Keratinocyte (primary cell): Measurements from ENCODE around the gene IPO11. TPM values are rescaled to one million over a fixed set of nuclear protein-coding genes. Genes with fewer than 3 reads are reported as not detected.

Experiments
- DNase-seq: peaks from one replicate; pipeline ENCODE4 v3.0.0-alpha.2; 2011; ENCODE audit warnings: low read depth, missing footprints, low spot score
- FAIRE-seq: peaks from 2 replicates; lab custom pipeline; 2011; peaks lifted over from hg19 to GRCh38; lab: Jason Lieb, UNC
- H2AFZ ChIP-seq: 2 replicates; pipeline ENCODE4 v1.6.0; 2012; ENCODE audit warnings: low read length, control low read depth, inconsistent platforms; ENCODE audit not compliant: control insufficient read depth
- H3K27ac ChIP-seq: 2 replicates; pipeline ENCODE4 v1.5.1; 2011; ENCODE audit warnings: low read length; ENCODE audit not compliant: control insufficient read depth, insufficient read depth
- H3K27me3 ChIP-seq: 3 replicates; pipeline ENCODE4 v1.6.0; 2011; ENCODE audit warnings: low read length; ENCODE audit not compliant: control insufficient read depth, insufficient read depth; ENCODE audit errors: extremely low read depth
- H3K36me3 ChIP-seq, 2 experiments: 2 replicates in 1 of 2; 3 replicates in 1 of 2; pipeline ENCODE4 v1.5.1; 2011; ENCODE audit warnings: low read length in 2 of 2, mild to moderate bottlenecking in 1 of 2; ENCODE audit not compliant: control insufficient read depth in 2 of 2, insufficient read depth in 2 of 2; ENCODE audit errors: extremely low read depth in 1 of 2
- H3K4me1 ChIP-seq: 3 replicates; pipeline ENCODE4 v1.5.1; 2011; ENCODE audit warnings: low read length; ENCODE audit not compliant: control insufficient read depth, insufficient read depth; ENCODE audit errors: extremely low read depth
- H3K4me2 ChIP-seq: 3 replicates; pipeline ENCODE4 v1.6.0; 2011; ENCODE audit warnings: low read depth, low read length; ENCODE audit not compliant: control insufficient read depth, insufficient read depth; ENCODE audit errors: extremely low read depth
- H3K4me3 ChIP-seq, 3 experiments: fragments of 200-600 bp in 1 of 3; sonication (generic) in 1 of 3; 2 replicates in 2 of 3; 3 replicates in 1 of 3; pipeline ENCODE4 v1.5.1; 2011 to 2016; ENCODE audit warnings: low read length in 3 of 3, mild to moderate bottlenecking in 3 of 3, control low read depth in 2 of 3, inconsistent platforms in 1 of 3, low read depth in 1 of 3, mixed read lengths in 1 of 3, mixed run types in 1 of 3, moderate library complexity in 1 of 3; ENCODE audit not compliant: control insufficient read depth in 2 of 3, insufficient read depth in 2 of 3; ENCODE audit errors: extremely low read depth in 1 of 3
- H3K79me2 ChIP-seq: 2 replicates; pipeline ENCODE4 v1.6.0; 2012; ENCODE audit warnings: low read length; ENCODE audit not compliant: control insufficient read depth, insufficient read depth
- H3K9ac ChIP-seq: 3 replicates; pipeline ENCODE4 v1.6.0; 2011; ENCODE audit warnings: low read length; ENCODE audit not compliant: control insufficient read depth, insufficient read depth; ENCODE audit errors: extremely low read depth
- H3K9me1 ChIP-seq: 3 replicates; pipeline ENCODE4 v1.6.0; 2011; ENCODE audit warnings: low read length; ENCODE audit not compliant: control insufficient read depth, insufficient read depth; ENCODE audit errors: extremely low read depth
- H3K9me3 ChIP-seq: 2 replicates; pipeline ENCODE4 v1.5.1; 2012; ENCODE audit warnings: low read depth, low read length; ENCODE audit not compliant: control insufficient read depth
- H4K20me1 ChIP-seq: 3 replicates; pipeline ENCODE4 v1.6.0; 2011; ENCODE audit warnings: low read length; ENCODE audit not compliant: control insufficient read depth, insufficient read depth; ENCODE audit errors: extremely low read depth
- CTCF ChIP-seq, 3 experiments: IDR thresholded peaks in 1 of 3; conservative IDR thresholded peaks in 1 of 3; optimal IDR thresholded peaks in 1 of 3; 2 replicates in 2 of 3; 3 replicates in 1 of 3; pipeline versions ENCODE3 to v1.5.1; 2011; ENCODE audit warnings: low read length in 3 of 3, mild to moderate bottlenecking in 3 of 3, moderate library complexity in 2 of 3, control low read depth in 1 of 3, inconsistent platforms in 1 of 3; ENCODE audit not compliant: insufficient read depth in 2 of 3; ENCODE audit errors: extremely low read depth in 1 of 3
- EZH2 ChIP-seq: IDR thresholded peaks from one replicate; pipeline ENCODE4 v1.6.1; 2012; ENCODE audit warnings: inconsistent platforms, mild to moderate bottlenecking, low read length, moderate library complexity
- dilution Hi-C: fragments of 300-500 bp; cut with MboI; formaldehyde crosslinking; loops from one replicate; pipeline ENCODE4 v1.7.0; 2020; ENCODE audit warnings: low sequenced_read_pairs; ENCODE audit not compliant: extremely low pct_ligation_motif_present
- polyA plus RNA-seq, 5 experiments: library from polyadenylated mRNA; depleted of rRNA in 3 of 5; stranded (reverse) in 3 of 5; stranded (forward) in 1 of 5; unstranded in 1 of 5; fragments of >200 nt; gene quantifications; 1 replicate in 1 of 5; 2 replicates in 3 of 5; 3 replicates in 1 of 5; pipeline versions ENCODE4 v1.2.1 to v1.2.3, GENCODE V29; 2011 to 2012; ENCODE audit warnings: missing spikeins in 2 of 5, low read depth in 1 of 5, low replicate concordance in 1 of 5

The IPO11 gene
- polyA plus RNA-seq, 1 donor (not counting 4 experiments of a cell fraction or from before 2014, with no cell fraction given), result 34.7 TPM

GRCh38 chr5:62473209-62473608 is 60.6 kb downstream of the IPO11 start:
- DNase-seq, result no peak
- no peak overlapping the region for H3K27ac ChIP-seq
- no peak for TF ChIP-seq CTCF (optimal IDR thresholded peaks at IDR 0.05 in 1 of 3, IDR thresholded peaks at IDR 0.05 in 1 of 3, conservative IDR thresholded peaks at IDR 0.05 in 1 of 3; ENCODE audit: extremely low read depth in 1 of 3, insufficient read depth in 2 of 3, low read length in 3 of 3)
- TF ChIP-seq EZH2, result no peak

GRCh38 chr5:62475072-62475471 is 62.5 kb downstream of the IPO11 start:
- Histone ChIP-seq H3K9ac (no peak overlapping the region), H3K27ac (peak overlapping the region; percentile 14), H3K9me1 (no peaks in the 10 kb centered on the region), H3K4me1 (peaks cover 12% of the 10 kb centered on the region), H3K79me2 (no peaks in the 10 kb centered on the region), H3K4me2 (peak overlapping the region; percentile 51), H4K20me1 (no peaks in the 10 kb centered on the region), H3K36me3 (no peaks in the 10 kb centered on the region), H3K27me3 (no peaks in the 10 kb centered on the region), H2AFZ (no peak overlapping the region), H3K4me3 (no peak overlapping the region), H3K9me3 (no peaks in the 10 kb centered on the region)
- no peak for FAIRE-seq
- no peak for DNase-seq
- TF ChIP-seq EZH2 (no peak), CTCF (optimal IDR thresholded peaks at IDR 0.05 in 1 of 3, IDR thresholded peaks at IDR 0.05 in 1 of 3, conservative IDR thresholded peaks at IDR 0.05 in 1 of 3; ENCODE audit: extremely low read depth in 1 of 3, insufficient read depth in 2 of 3, low read length in 3 of 3) (no peak)
- dilution Hi-C loops, result no loop called here

More at GRCh38 chr5:62473209-62473608, 60.6 kb downstream of the IPO11 start:
- no peaks in the 10 kb centered on the region for H4K20me1 ChIP-seq
- no peak overlapping the region for H2AFZ ChIP-seq
- no peaks in the 10 kb centered on the region for H3K27me3 ChIP-seq
- peaks cover 12% of the 10 kb centered on the region for H3K4me1 ChIP-seq
- H3K9ac ChIP-seq, result no peak overlapping the region
- no peak for FAIRE-seq
- H3K9me3 ChIP-seq, result no peaks in the 10 kb centered on the region
- no peaks in the 10 kb centered on the region for H3K36me3 ChIP-seq
- no peak overlapping the region for H3K4me2 ChIP-seq
- H3K79me2 ChIP-seq, result no peaks in the 10 kb centered on the region
- H3K4me3 ChIP-seq, result no peak overlapping the region
- H3K9me1 ChIP-seq, result no peaks in the 10 kb centered on the region
- dilution Hi-C loops, result no loop called here
